UCSD-AML1 (cell line): ENCODE data around the gene CLASRP.
"Not testable (repeated sequence)": the region's sequence is repeated elsewhere in the genome, so short reads cannot be mapped to it uniquely, and the experiment has no call there.

ENCODE experiments used
- DNase-seq: peaks from one replicate; lab custom pipeline; 2025; ENCODE audit not compliant: unreplicated experiment; lab: John Stamatoyannopoulos, UW

The CLASRP gene, protein sequence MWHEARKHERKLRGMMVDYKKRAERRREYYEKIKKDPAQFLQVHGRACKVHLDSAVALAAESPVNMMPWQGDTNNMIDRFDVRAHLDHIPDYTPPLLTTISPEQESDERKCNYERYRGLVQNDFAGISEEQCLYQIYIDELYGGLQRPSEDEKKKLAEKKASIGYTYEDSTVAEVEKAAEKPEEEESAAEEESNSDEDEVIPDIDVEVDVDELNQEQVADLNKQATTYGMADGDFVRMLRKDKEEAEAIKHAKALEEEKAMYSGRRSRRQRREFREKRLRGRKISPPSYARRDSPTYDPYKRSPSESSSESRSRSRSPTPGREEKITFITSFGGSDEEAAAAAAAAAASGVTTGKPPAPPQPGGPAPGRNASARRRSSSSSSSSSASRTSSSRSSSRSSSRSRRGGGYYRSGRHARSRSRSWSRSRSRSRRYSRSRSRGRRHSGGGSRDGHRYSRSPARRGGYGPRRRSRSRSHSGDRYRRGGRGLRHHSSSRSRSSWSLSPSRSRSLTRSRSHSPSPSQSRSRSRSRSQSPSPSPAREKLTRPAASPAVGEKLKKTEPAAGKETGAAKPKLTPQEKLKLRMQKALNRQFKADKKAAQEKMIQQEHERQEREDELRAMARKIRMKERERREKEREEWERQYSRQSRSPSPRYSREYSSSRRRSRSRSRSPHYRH

DNA sequence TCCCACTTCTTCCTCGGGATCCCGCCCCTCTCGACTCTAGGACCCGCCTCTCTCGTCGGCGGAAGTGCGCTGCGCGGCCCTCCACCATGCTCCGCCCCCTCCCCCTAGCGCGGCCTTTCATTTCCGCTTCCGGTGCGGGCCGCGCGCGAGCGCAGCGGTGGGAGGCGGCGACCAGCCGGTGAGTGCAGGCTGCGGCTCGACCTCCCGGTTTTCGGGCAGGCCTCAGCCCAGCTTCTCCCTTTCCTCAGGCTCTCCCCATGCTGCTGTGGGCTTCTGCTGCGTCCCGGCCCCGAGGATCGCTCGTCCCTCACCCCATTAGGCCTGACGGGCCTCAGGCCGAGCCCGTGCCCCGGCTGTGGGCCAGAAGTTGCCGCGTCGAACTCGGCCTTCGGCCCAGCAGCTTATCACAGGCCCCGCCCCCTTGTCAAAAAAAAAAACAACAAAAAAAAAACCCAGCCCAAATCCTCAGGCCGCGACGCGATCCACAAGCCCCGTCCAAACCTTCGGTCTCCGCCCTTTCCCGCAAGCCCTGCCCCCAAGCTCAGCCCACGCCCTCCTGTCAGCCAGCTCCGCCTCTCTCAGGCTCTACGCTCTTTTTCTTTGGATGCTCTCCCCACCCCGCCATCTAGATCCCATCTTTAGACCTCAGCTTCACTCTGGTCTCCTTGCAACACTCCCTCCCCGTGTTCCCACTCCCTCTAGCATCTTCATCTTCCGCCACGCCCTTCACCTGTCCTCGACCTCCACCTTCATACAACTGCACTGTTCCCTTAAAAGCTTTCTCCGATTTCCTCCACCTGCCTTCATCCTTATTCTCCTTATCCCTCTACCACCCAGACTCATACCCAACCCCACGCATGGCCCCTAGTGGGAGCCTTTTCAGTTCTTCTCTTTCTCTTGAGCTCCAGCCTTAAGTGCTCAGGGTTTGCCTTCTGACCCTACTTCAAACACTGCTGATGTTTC lies at the start of gene CLASRP:
CLASRP (plus strand) TSS at position 115 of the 963 bp plus-strand sequence. CDS start 1,168 bp downstream, outside the sequence.
- DNase-seq = peak; percentile 90

DNA sequence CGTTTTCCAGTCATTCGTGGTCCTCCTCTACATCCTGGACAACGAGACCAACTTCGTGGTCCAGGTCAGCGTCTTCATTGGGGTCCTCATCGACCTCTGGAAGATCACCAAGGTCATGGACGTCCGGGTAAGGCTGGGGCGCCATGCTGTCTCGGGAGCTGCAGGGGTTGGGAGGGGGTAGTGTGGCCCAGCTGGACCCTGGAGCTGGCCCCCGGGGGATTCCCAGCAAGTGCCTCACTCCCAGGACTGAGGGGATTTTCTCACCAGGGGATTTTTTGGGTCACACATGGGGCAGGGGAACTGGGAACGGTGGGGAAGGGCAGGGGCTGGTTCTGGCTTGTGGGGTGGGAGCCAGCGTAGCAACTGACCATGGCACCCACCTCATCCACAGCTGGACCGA lies 48.4 kb upstream of the CLASRP start:
- DNase-seq = no peak

DNA sequence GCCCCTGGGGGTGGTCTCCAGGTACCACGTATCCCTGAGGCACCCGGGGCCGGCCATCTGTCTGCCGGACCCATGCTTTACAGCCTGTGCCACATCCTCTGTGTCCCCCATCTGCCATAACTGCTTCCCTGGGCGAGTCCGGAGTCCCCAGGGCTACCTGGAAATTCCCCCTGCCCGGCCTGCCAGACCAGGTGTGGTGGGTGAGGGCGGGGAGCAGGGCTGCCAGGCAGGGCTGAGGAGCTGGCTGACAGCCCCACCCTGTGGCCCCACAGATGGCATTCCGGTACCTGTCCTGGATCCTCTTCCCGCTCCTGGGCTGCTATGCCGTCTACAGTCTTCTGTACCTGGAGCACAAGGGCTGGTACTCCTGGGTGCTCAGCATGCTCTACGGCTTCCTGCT lies 47.9 kb upstream of the CLASRP start:
- DNase-seq = no peak

DNA sequence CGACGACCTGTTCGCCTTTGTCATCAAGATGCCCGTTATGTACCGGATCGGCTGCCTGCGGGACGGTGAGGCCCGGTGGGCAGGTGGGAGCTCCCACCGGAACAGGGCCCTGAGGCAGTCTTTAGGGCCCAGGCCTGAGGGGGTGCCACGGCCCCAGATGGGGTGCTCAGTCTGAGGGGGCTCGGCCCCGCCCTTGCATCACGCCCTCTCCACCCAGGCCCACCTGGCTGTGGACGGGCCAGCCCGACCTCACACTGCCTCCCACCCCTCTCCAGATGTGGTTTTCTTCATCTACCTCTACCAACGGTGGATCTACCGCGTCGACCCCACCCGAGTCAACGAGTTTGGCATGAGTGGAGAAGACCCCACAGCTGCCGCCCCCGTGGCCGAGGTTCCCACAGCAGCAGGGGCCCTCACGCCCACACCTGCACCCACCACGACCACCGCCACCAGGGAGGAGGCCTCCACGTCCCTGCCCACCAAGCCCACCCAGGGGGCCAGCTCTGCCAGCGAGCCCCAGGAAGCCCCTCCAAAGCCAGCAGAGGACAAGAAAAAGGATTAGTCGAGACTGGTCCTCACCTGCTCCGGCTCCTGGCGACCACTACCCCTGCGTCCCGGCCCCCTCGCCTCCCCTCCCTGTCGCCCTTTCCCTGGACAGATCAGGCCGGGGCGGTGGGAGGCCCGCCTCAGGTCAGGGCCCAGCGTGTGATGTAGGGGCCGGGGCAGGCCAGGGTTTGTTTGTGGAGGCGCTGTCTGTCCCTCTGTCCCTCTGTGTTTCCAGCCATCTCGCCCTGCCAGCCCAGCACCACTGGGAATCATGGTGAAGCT lies 46.3 kb upstream of the CLASRP start:
- DNase-seq = no peak

DNA sequence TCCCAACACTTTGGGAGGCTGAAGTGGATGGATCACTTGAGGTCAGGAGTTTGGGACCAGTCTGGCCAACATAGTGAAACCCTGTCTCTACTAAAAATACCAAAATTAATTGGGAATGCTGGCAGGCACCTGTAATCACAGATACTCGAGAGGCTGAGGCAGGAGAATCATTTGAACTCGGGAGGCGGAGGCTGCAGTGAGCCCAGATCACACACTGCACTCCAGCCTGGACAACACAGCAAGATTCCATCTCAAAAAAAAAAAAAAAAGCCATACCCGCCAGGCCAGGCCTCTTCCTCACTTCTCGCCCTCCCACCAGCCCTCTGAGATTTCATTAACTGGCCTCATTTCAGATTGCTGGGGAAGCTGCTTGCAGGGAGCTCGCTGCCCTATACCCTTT lies 45.3 kb upstream of the CLASRP start:
- DNase-seq = no peak

DNA sequence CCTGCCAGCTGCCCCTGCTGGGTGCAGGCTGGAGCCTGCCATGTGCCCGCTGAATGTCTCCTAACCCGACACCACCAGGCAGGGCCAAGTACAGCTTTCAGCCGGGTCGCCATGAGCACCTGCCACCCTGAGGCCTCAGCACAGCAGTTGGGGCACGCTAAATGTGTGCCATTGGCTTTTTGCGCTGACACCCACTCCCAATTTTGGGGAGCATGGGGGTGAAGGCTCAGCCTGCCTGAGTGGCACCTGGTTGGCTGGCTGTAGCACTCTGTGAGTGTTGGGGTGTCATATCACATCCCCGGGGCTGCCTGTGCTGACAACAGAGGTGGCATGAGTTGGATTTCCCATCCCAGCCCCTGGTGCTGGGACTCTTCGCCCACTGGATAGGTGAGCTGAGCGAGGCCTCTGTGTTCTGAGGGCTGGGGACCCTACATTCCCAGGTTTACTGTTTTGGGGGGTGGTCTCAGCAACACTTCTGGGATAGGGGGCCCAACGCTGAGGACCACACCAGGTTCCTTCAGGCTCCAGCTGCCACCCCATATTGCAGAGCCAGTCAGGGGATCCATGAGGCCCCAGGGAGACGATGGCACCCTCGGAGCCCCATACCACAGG lies 44.8 kb upstream of the CLASRP start:
- DNase-seq = no peak

DNA sequence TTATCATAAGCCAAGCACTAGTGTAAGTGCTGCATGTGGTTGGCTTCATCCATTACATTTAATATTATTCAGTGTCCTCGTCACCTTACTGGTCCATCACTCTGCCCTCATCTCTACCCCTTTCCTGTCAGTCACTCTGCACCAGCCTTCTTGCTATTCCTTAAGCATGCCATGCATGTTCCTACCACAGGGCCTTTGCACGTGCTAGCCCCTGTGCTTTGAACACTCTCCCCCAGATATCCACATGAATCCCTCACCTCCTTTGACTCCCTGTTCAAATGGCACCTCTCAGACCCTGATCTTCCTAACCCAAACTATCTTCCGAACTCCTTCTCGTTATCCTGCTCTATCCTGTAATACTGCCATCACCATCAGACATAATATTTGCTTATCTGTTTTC lies 40.8 kb upstream of the CLASRP start:
- DNase-seq = no peak

DNA sequence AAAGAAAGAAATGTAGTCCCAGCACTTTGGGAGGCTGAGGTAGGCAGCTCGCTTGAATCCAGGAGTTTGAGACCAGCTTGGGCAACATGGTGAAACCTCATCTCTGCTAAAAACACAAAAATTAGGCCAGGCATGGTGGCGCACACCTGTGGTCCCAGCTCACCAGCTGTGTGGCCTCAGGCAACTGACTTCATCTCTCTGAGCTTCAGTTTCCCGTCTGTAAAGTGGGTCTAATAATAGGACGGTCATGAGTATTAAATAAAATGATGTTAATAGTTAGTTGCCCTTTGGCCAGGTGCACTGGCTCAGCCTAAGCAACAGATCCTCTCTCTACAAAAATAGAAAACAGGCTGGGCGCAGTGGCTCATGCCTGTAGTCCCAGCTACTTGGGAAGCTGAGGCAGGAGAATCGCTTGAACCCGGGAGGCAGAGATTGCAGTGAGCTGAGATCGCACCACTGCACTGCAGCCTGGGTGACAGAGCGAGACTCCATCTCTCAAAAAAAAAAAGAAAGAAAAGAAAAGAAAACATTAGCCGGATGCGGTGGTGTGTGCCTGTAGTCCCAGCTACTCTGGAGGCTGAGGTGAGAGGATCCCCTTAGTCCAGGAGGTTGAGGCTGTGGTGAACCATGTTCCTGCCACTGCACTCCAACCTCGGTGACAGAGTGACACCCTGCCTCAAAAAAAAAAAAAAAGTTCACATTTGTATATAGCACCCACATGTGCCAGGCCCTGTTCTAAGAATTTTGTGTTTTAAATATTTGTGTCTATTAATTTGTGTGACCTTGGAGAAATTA lies 39.5 kb upstream of the CLASRP start:
- DNase-seq = not testable (repeated sequence)

DNA sequence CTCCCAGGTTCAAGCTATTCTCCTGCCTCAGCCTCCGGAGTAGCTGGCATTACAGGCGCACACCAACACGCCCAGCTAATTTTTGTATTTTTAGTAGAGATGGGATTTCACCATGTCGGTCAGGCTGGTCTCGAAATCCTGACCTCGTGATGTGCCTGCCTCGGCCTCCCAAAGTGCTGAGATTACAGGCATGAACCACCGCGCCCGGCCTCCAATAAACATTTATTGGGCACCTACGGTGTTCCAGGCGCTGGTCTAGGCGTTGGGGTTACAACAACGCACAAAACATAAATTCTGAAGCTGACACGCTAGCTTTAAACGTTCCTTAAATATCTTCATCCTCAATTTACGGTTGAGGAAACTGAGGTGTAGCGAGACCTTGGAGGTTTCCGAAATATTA lies 38.2 kb upstream of the CLASRP start:
- not testable (repeated sequence) for DNase-seq

DNA sequence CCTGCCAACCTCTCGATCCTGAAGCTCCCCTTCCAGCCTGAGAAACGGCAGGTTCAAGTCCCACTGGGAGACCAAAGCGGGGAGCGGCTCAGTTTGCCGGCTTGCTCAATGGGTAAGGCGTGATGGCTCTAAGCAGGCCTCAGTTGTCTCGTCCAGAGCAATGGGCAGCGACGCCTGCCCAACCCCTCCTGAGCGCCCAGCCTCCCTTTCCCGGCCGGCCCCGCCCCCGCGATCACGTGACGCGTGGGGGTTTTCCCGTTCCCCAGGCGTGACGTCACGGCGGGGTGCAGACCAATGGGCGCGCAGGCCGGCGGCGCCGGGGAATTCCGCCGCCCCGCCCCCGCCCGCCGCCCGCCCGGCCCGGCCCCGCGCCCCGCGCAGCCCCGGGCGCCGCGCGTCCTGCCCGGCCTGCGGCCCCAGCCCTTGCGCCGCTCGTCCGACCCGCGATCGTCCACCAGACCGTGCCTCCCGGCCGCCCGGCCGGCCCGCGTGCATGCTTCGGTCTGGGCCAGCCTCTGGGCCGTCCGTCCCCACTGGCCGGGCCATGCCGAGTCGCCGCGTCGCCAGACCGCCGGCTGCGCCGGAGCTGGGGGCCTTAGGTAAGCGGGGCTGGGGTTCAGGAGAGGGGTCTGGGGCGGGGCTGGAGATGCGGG lies 37.6 kb upstream of the CLASRP start, which contains the start of gene RELB:
RELB (plus strand) TSS at position 378 of the 653 bp plus-strand sequence; CDS start at position 494, 116 bp downstream.
- DNase-seq = peak; percentile 95

DNA sequence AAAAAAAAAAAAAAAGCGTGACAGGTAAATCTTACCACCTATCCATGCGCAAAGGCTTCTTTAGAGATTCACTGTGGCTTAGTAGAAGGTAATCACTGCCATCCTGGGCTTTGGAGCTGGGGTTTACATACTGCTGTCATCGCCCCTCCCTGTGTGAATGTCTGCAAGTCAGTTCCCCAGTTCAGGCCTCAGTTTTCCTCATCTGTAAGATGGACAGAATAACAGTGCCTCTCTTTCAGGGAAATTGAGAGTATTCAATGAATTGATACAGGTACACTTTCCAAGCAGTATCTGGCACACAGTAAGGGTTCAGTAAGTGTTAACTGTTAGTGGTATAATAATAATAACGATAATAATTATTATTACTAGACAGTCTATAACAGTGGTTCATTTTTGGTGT lies 35.4 kb upstream of the CLASRP start:
- no peak for DNase-seq

DNA sequence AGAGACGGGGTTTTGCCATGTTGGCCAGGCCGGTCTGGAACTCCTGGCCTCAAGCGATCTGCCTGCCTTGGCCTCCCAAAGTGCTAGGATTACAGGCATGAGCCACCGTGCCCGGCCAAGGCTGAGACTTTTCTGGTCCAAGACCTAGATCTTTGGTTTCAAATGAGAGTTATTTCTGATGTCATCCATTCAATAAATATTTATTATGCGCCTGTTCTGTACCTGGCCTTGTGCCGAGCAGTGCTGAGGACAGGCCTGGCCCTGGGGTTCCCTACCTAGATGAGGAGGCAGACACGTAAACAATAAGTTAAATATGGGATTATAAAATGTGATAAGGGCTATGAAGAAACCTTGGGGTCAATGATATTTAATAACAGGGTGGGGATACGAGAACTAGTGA lies 33.1 kb upstream of the CLASRP start:
- DNase-seq = no peak

DNA sequence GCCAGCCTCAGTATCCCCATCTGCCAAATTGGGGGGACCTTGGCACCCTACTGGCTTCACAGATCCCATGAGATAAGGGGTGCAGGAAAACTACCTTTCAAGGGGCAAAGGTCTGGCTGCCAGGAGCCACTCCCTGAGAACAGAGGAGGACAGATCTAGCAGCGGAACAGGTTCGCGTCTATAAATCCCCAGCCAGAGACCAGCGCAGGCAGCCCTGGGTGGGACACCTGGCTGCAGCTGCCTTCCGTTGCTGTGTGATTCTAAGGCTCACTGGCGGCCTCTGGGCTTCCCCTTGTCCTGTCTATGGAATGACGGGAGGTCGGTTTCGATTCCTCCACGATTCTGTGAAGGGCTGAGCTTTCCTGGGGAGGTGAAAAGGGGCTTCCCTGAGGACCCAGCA lies 30.3 kb upstream of the CLASRP start:
- DNase-seq = no peak

DNA sequence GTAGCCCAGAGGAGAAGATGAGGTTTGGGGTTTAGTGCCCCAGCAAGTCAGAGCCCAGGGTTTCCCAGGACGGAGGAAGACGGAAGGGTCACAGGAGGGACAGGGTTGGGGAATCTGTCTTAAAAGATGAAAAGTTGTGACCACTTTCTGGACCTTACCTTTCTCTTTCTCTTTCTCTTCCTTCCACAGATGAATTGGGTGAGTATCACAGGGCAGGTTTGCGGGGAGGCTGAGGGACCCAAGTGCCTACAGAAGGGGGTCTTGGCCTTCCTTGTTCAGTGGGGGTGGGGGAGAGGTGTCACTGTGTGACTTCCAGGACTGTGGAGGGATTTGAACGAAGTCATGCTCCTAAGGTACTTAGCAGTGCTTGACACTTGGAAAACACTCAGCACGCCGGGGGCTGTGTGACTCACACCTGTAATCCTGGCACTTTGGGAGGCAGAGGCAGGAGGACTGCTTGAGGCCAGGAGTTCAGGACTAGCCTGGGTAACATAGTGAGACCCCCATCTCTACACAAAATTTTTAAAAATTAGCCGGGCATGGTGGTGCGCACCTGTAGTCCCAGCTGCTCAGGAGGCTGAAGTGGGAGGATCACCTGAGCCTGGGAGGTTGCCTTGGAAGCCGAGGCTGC lies 29.1 kb upstream of the CLASRP start:
- no peak for DNase-seq

DNA sequence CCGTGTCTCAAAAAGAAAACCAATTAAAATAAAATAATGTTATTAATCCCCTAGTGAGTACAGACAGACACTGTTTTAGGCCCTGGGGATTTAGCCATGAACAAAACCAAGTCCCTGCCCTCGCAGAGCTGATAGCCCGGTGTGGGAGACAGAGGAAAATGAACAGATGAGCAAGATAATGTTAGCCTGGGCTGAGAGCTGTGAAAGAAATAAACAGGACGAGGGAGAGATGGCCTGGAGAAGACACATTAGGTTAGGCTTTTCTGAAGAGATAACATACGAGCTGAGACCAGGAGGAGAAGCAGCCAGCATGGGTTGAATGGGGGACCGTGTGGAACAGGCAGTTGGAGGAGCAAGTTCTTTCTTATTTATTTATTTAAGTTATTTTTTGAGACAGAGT lies 28.5 kb upstream of the CLASRP start:
- no peak for DNase-seq

DNA sequence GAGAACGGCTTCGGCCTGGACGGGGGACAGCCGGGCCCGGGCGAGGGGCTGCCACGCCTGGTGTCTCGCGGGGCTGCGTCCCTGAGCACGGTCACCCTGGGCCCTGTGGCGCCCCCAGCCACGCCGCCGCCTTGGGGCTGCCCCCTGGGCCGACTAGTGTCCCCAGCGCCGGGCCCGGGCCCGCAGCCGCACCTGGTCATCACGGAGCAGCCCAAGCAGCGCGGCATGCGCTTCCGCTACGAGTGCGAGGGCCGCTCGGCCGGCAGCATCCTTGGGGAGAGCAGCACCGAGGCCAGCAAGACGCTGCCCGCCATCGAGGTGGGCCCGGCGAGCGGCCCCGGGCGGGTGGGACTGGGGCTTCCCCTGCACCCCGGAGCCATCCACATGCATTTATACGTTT lies 26.9 kb upstream of the CLASRP start:
- no peak for DNase-seq

DNA sequence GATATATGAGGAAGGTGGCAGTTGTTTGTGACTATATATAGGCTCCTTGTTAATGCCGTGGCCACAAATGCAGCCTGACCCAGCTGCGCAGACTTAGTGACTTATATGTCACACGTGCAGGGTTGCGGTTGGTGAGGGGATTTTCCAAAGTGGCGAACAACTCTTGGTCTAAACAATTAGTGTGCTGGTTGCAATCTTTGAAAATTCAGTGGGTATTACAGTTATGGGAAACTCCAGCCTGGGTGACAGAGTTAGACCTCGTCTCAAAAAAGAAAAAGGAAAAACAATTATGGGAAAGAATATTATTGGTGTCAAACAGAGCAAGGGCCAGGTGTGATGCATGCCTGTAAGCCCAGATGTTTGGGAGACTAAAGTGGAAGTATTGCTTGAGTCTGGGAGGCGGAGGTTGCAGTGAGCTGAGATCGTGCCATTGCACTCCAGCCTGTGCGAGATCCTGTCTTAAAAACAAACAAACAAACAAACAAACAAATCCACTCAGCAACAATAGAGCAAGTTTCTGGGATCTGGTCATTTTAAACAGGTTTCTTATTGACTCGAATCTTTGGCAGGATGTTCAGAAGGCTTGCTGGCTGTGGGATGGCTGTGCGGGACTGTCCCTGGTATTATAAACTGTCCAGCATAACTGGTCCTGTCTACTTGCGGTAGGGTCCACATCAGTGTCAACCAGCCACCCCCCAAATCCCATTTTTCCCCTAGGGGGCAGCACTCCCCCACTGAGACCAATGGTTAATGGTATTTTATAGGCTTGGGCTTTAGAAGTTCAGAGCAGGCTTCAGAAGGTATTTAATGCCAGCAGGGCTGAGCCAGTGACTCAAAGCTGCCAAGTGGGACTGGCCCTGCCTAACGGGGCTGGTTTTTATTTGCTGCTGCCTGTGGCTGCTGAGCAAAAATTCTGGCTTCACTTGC lies 22.2 kb upstream of the CLASRP start:
- peak; percentile 60 for DNase-seq
